NCI-H1417 (cell line): ENCODE measurements around the gene HES6.

ENCODE experiments used
- DNase-seq, 3 experiments: peaks; one replicate each; lab custom pipeline; 2025; lab: John Stamatoyannopoulos, UW

The HES6 gene

DNA sequence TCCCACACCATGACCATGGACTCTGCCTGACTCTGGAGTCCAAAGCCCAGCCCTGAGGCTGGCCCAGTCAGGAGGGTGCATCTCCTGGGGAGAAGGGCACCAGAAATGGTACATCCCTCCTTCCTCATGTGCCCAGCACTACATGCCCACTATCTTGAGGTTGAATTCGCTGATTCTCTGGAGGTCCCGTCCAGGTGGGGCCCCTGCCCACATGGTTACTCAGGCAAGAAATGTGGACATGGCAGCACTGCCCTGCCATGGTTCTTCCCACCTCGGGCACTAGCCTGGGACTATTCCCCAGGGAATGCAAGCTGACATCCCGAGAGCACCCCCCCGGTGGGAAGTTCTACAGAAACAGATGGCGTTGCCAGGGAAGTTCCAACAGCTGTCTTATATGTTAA is 15.3 kb upstream of the HES6 start:
- no peak for DNase-seq

GRCh38 chr2:238254095-238254723 is 14.4 kb upstream of the HES6 start:
- DNase-seq = no peak

DNA sequence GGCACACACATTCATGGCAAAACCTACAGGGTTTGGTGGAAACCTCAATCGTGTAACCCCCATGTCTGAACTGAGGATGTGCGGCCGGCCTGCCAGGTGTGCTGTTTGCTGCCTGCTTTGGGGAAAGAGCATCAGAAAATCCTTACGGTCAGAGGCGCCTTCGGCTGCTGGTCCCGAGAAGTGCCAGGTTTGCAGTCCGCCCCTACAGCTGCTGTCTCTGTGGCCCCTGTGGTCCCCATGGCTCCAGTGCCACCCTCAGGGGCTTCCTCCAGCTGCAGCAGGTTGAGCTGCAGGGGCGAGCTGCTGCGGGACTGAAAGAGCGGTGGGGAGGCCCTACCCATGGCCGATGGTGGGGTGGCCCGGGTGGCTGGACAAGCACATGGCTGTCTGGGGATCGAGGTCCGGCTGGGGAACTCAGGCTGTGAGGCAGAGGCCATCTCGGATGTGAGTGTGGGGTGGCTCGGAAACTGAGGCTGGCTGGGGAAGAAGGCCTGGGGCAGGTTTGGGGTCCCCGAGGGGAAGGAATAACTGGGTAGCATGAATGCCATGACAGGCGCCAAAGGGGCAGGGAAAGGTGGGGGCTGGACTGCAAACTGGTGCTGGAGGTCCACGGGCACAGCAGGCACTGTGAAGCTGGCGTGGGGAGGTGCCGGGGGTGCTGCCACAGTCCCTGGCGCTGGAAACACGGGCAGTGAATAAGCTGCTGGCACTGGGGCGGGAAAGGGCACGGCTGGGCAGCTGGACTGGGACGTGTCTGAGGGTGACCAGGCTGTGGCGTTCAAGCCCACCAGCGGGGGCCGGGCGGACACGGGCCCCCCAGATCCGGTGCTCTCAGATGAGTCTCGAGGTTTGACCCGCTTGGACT is 13.2 kb upstream of the HES6 start:
- no peak for DNase-seq

GRCh38 chr2:238251986-238252385 is 12.1 kb upstream of the HES6 start:
- no peak for DNase-seq

DNA sequence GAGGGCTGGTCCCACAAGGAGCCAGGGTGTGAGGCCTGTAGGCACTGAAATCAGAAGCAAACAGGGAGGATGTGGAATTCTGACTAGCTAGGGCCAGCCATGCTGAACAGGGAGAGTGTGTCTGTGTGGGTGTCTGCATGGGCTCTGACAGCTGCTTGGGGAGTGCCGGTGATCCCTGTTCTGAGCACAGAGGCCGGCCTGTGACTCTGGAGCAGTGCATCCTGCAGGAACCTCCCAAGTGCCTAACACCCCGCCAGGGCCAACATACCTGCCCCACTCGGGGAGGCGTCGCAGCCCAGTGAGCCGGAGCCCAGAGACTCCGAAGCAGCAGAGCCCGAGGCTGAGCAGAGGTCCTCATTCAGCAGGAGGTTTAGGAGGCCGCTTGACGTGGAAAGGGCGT is 11.5 kb upstream of the HES6 start:
- no peak for DNase-seq

- DNase-seq = no peak
Observed at GRCh38 chr2:238250896-238251295, 11.1 kb upstream of the HES6 start.

DNA sequence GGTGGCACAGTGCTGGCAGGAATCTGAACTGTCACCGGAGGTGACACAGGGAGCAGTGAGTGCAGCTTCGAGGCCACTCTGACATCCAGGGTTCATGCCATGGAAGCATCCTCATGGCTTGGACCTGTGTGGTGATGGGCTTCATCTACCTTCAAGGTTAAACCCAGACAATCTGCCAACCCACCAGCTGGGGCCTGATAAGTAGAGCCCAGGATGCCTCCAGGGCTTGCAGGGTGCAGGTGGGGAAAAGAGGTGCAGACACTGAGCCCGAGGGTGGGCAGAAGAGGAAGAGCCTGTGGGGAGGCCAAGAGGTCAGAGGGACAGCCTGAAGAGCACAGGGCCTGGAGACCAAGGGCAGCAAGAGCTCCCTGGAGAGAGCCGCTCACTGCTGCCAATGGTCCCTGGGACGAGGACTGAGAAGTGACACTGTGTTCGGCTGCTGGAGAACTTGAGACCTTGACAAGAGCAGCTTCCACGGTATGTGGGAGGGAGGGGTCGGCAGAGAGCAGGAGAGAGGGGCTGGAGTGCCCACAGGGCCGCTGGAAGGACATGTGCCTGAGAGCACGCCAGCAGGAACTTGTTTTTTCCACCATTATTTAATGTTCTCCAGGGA is 8.1 kb upstream of the HES6 start:
- no peak for DNase-seq

DNA sequence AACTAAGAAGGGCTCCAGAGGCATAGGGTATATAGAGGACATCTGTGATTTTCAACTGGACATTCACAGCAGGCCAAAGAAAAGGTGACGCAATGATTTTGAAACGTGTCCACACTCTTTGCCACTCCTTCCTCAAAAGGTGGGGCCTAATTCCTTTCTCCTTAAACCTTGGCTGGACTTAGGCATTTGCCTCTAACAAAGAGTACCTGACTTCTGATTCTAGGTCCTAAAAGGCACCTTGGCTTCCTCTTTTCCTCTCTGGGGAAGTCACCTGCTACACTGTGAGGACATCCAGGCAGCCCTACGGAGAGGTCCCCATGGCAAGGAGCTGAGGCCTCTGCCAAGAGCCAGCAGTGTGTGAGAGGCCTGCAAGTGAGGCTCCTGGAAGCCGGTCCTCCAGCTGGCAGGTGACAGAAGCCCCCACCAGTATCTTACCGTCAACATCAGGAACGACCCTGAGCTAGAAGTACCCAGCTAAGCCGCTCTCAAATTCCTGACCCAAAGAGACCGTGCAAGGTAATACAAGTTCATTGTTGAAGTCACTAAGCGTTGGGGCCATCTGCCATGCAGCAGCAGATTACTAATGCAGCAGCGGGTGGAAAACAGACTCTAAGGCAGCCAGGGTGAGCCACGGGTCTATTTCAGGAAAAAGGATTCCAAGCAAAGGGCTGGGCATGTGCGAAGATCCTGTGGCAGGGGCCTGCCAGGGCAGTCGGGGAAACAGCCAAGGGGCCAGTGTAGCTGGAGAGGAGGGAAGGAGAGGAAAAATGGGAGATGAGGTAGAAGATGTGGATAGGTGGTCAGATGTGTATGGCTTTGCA is 7.4 kb upstream of the HES6 start:
- no peak for DNase-seq

GRCh38 chr2:238244151-238244550 is 4.3 kb upstream of the HES6 start:
- DNase-seq = no peak

DNA sequence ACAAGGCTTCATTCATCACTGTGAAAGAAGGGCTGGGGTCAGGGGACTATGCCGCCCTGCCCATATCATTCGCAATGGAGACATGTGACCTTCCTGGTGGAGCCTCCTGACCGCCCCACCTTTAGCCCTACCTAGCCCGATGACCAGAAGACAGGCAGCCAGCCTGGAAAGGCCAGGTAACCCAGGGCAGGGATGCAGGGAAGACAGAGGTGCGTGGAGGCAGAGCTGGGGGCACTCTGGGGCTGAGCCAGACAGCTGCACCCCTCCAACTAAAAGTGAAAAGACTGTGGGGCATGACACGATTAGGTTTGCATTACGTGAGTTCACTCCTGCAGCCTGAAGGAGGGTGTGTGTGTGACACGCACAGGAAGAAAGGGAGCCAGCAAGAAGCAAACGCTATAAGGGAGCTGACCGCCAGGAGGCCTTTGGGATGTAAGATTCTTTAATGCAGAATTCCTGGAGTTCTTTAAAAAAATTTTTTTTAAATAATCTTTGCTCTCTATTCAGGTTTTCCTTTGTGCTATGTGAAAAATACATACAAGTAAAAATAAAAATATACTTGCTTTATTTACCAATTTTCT is 3.7 kb upstream of the HES6 start:
- DNase-seq = peak in 1 of 3 experiments; percentile 13

DNA sequence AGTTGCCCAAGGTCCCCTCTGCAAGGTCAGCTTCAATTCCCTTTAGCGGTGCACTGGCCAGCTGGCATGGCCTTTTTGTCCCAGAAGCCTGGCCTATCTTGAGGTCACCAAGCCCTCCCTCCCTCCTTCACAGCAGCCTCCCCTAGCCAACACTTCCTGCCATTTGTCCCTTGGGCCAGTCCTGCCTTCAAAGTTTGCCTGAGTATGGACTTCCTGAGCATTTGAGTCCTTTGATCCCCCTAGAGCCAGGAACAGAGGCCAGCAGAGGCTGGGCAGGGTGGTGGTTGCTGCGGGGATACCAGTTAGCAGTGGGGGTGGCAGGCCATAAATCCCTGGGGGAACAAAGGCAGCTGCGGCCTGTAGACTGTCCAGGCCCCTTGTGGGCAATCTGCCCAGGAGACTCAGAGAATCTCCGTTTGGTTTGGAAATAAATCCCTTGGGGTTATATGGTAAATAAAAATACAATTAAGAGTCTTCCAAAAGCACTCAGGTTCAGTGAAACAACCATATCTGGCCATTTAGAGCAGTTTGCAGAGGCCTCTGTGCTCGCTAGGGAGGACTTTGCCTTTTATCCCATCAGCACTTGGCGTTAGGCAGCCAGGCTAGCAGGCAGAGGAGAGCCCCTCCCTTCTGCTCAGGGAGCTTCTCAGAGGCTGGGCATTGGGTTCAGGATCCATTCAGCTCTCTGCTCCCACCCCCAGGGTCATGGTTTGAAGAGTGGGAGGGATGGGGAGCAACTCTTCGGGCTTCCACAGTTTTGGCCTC is 3.1 kb upstream of the HES6 start:
- DNase-seq = peak; percentile 33 to 62 (median 39)

DNA sequence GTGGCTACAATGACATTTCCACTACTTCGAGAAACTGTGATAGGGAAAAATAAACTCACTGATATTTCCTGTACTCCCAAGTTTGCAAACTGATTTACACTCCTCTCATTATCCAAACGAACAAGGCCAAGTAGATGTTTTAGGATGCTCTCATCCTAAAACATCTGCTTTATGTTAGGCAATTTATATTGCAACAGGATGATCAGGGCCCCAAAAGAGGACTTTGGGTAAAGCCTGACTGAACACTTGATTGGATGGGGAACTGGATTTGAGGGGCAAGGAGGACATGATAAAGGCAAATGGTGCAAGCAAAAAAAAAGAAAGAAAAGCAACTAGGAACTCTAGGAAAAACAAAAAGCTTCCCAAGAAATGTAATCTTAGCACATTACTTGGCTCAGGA is 2.1 kb upstream of the HES6 start:
- no peak for DNase-seq

DNA sequence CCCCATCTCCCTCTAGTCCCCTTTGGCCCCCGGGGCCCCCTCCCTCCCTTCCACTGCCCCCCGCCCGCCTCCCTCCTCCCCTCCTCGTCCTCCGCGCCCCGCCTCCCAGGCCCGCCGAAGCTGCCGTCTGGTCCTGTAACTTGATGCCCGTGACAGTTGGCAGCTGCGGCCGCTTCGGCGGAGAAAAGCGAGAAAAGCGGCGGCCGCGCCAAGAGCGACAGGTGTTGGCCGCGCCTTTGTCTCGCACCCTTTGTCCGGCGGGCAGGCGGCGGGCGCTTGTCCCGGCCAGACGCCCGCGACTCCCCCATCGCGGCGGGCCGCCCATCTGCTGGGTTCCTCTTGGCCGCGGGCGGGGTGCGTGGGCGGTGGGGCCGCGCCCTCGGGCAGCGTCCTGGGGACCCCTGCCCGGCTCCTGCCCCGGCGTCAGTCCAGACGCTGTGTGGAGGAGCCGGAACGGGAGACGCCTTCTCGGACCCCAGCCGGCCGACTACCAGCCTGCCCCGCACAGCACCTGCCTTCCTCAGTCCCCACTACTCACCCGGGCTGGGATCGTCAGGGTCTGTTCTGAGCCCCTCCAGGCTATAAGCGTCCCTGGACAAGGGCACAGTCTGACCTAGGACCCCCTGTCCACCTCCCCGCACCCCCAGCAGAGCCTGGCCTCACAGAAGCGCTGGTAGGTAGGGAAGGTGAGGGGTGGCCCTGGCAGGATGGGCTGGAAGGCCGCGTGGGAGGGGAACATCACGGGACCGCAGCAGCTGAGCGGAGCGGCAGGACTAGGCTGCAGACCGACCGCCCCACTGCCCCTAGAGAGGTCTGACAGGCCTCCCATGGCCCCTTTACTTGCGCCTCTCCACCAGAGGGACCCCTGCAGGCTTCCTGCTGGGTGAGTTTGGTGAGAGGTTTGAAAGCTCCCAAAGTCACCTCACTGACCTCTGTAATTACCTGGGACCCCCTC is 1.2 kb upstream of the HES6 start:
- peak; percentile 87 to 94 (median 90) for DNase-seq

DNA sequence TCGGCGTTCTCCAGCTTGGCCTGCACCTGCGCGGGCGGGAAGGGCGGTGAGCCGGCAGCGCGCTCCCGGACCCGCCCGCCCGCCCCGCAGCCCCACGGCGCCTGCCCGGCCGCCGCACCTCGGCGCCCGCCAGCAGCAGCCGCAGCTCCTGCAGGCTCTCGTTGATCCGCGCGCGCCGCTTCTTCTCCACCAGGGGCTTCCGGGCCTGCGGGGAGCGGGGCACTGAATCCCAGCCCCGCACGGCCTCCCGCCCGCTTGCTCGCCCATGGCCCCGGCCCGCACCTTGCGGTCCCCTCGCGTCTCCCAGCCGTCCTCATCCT is 335 bp downstream of the HES6 start:
- peak in 1 of 3 experiments; percentile 81 for DNase-seq

- peak; percentile 10 to 77 (median 73) for DNase-seq
Observed at GRCh38 chr2:238238766-238239542, 884 bp downstream of the HES6 start.

- DNase-seq = peak in 2 of 3 experiments; percentile 40 to 53
Observed at GRCh38 chr2:238238311-238238765, 1.5 kb downstream of the HES6 start.

GRCh38 chr2:238237431-238238135 is 2.3 kb downstream of the HES6 start:
- DNase-seq = peak in 1 of 3 experiments; percentile 35

- no peak for DNase-seq
Observed at GRCh38 chr2:238236571-238236970, 3.3 kb downstream of the HES6 start.
